GM19372 (cell line): ENCODE results near the gene ROCK2.

ENCODE experiments used
- ATAC-seq: cut with Tn5 transposase; IDR thresholded peaks from one replicate; pipeline ENCODE4 v1.9.1; 2021; ENCODE audit warnings: mild to moderate bottlenecking, low read depth, moderate library complexity; ENCODE audit not compliant: unreplicated experiment

ROCK2 gene

GRCh38 chr2:11160256-11160655 is 184.2 kb downstream of the ROCK2 start:
- no peak for ATAC-seq

- no peak for ATAC-seq
Measured at GRCh38 chr2:11159574-11160170, 184.8 kb downstream of the ROCK2 start.

- ATAC-seq = no peak
Measured at GRCh38 chr2:11158916-11159573, 185.4 kb downstream of the ROCK2 start.

DNA sequence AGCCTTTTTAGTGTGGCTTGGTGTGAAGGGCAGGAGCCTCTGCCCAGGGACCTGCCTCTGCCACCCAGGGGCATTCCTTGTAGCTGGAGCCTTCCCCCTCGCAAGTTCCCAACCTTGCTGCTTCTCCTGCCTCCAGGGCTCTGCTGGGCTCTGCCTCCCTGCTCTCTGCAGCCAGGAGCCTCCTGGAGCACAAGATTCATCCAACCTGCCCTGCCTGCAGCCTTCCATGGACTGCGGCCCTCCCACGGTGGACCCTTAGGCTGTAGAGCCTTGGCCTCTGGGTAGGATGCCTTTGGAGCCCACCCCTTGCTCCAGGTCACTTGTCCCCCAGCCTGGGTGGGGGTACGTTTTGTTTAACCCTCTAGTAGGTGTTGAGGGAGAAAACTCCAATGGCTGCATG is 186.7 kb downstream of the ROCK2 start:
- ATAC-seq = no peak

DNA sequence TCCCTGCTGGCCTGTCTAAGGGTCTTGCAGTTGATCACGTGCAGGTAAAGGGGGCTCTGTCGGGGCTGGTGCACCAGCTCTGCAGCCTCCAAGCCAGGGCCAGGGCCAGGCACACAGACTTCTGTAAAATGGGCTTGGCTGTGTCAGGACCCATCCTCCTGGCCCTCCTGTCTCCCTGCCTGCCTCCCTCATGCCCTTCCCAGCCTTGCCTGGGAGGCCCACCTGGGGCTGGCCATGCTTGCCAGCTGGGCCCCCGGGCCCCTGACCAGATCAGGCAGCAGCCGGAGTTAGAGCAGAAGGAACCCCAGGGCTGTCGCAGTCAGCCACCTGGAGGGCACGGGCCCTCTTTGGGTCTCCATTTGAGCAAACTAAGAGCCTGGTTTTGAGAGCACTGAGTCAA is 187.1 kb downstream of the ROCK2 start:
- no peak for ATAC-seq

DNA sequence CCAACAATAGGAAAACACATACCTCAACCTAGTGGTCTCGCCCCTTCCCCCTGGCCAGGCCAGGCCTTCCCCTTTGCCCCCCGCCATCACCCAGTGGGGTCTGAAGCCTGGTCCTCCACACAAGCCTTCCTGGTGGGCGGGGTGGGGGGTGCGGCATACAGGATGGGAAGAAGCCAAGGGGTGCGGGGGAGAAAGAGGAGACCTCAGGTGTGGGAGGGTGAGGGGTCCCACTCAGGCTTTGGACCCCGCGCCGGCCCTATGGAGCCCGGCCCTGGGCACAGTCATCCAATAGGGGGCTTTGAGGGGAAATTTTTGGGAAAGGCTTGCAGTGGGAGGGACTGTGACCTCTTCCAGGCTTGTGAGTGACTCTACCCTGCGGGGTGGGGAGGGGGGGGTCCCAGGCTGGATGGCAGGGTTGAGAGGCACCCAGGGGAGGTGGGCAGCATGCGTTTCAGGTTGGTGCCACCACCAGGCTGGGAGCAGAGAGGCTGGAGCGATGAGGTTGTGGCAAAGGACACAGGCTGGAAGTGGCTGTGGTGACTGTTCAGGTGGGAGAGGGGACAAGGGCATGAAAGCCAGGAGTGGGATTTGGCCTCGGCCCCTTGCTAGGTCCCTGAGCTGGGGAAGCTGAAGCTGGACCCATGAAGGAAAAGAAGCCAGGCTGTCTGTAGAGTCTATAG is 187.9 kb downstream of the ROCK2 start:
- ATAC-seq = no peak

DNA sequence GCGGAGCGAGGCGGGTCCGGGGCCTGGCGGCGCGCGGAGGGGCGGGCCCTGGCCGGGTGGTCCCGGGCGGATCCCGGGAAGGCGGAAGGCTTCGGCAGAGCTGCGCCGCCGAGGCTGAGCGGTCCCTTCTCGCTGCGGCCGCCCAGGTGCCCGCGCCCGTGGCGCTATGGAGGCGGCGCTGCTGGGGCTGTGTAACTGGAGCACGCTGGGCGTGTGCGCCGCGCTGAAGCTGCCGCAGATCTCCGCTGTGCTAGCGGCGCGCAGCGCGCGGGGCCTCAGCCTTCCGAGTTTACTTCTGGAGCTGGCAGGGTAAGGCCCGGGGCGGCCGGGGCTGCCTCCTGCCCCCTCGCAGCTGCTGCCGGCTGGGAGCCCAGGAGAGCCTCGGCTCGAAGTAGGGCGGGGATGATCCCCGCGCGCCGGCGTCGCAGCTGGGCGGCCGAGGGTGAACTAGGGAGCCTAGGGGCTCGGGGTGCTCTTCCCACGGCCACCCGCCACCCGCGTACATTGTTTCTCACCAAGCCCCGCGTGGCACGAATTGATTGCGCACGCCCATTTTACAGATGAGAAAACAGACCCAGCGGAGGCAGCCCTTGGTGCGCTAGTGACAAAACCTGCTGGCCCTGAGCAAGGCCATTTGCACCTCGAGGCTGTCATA is 188.9 kb downstream of the ROCK2 start, which contains the start of gene SLC66A3:
Gene SLC66A3 (plus strand): TSS at position 87 of the 655 bp plus-strand sequence. CDS start 80 bp downstream, at position 167.
- peak; percentile 71 for ATAC-seq

- ATAC-seq = peak; percentile 49
Measured at GRCh38 chr2:11154923-11155380, 189.5 kb downstream of the ROCK2 start.

GRCh38 chr2:11154016-11154922 is 190.2 kb downstream of the ROCK2 start:
- peak; percentile 11 for ATAC-seq

DNA sequence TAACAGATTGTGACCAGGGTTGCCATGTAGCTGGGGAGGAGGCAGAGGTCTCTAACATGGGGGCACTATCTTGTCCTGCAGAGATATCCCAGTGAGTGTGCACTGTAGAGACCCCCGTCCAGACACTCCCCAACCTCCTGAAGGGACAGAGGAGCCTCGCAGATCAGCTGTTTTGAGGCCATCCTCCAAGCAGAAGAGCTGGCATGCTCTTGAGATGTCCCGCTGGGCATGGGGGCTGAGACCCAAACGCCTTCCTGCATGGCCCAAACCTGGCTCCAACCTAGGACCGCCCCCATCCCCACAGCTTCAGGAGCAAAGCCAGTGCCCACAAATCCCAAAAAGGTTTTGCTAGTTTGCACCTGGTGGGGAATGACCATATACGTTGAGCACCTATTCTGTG is 191.8 kb downstream of the ROCK2 start:
- no peak for ATAC-seq

GRCh38 chr2:11147263-11147662 is 197.2 kb downstream of the ROCK2 start:
- ATAC-seq = no peak

- ATAC-seq = no peak
Measured at GRCh38 chr2:11146076-11146475, 198.4 kb downstream of the ROCK2 start.

GRCh38 chr2:11145350-11145749 is 199.1 kb downstream of the ROCK2 start:
- ATAC-seq = no peak

DNA sequence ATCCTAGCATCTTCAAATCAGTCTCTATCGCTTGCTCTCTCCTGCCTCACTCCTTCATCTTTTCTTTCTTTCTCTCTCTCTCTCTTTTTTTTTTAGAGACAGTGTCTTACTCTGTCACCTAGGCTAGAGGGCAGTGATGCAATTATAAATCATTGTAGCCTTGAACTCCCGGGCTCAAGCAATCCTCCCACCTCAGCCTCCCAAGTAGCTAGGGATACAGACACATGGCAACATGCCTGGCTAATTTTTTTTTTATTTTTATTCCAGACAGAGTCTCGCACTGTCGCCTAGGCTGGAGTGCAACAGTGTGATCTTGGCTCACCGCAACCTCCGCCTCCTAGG is 199.7 kb downstream of the ROCK2 start:
- no peak for ATAC-seq

- ATAC-seq = no peak
Measured at GRCh38 chr2:11144077-11144737, 200.2 kb downstream of the ROCK2 start.

DNA sequence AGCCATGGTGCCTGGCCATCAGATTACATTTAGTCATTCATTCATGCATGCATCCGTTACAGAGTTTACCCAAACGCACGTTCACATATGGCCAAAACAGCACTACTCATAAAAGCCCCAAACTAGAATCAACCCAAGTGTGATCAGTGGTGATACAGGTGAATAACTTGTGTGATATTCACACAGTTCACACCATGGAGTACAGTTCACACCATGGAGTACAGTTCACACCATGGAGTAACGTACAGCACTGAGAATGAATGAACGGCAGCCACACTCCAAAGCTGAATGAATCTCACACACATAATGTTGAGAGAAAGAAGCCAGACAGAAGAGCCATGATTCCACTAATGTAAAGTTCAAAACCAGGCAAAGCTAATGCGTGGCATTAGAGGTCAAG is 201.4 kb downstream of the ROCK2 start:
- ATAC-seq = no peak

DNA sequence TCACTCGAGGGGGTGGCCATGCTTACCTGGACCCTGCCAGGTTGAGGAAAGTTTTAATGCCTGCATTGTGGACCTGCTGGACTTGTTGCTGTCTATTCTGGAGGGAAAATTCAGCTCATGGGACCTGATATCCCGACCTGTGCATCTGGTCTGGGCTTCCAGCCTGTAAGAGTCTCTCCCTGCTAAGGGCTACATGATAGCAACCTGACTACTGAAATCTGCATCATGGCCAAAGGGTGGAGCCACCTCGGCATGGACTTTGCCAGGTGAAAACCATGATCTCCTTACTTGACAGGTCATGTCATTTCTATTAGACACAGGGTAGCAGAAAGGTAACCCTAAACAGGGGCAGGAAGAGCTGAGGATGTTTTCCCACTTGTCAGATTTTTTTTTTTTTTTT is 202.1 kb downstream of the ROCK2 start:
- no peak for ATAC-seq

DNA sequence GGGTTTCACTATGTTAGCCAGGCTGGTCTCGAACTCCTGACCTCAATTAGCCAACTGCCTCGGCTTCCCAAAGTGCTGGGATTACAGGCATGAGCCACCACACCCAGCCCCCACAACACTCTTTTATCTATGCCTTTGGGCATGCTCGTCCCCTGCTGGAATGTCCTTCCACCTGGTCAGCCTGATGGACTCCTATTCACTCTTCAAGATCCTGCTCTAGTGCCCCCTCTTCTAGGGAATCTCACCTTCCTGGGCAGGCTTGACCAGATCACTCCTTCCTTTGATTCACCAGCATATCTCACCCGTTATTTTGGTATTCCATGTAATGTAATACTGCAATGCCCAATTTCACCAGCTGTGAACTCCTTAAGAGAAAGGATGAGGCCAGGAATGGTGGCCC is 203.1 kb downstream of the ROCK2 start:
- no peak for ATAC-seq

DNA sequence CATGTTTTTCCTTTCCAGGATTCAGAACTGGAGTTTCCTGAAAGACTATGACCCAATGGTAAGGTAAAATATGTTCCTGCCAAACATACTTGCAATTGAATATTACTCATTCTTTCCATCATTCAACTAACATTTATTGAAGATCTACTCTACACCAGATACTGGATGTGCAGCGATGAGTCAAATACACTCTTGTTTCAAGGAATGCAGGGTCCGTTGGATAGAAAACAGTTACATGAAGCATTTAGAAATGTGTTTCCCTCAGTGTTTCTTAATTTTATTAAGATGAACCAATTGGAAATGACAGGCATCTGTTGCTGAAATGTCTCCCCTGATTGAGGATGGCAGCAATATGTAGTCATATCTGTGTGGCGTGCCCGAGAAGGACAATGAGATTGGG is 203.9 kb downstream of the ROCK2 start:
- no peak for ATAC-seq

DNA sequence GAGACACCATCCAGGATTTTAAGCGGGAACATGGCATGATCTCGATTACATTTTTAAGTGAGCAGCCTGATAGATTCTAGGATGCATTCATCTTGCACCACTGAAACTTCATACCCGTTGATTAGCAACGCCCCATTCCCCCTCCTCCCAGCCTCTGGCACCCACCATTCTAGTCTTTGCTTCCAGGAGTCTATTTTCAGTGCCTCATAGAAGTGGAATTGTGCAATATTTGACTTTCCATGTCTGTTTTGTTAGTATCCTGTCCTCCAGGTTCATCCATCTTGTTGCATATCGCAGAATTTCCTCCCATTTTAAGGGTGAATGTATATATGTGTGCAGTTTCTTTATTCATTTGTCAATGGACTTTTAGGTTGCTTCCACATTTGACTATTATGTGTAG is 210.1 kb downstream of the ROCK2 start:
- ATAC-seq = no peak
